ENCODE results near the gene RRAS2. TPM values are rescaled to one million over a fixed set of nuclear protein-coding genes. Genes with fewer than 3 reads are reported as not detected.

RRAS2 gene
- polyA plus RNA-seq, 3 donors = 0.19 to 0.31 TPM; not detected in 1

DNA sequence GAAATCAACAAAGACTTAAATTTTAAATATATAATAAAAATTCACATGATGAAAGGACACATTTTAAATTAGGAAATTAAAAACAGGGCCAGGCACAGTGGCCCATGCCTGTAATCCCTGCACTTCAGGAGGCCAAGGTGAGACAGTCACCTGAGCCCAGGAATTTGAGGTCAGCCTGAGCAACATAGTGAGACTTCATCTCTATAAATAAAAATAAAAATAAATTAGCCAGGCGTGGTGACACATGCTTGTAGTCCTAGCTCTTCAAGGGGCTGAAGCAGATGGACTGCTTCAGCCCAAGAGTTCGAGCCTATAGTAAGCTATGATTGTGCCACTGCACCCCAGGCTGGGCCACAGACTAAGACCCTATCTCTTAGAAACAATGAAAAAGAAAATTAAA is 29.3 kb downstream of the RRAS2 start:
- H3K27me3 Mint-ChIP-seq (ENCODE audit: low read depth in 3 of 3) = peaks cover 3 to 7% (median 5%) of the 10 kb centered on the region in 3 donors
- H2AFZ ChIP-seq (ENCODE audit: insufficient read depth, low read depth, low read length, poor library complexity, severe bottlenecking) = no peak overlapping the region
- H4K20me1 ChIP-seq (ENCODE audit: insufficient read depth, low read length) = no peaks in the 10 kb centered on the region
- H3K4me3 ChIP-seq (replicated peaks in 1 of 3; ENCODE audit: low read depth in 2 of 3, low read length in 3 of 3) = no peak overlapping the region
- H3K27ac Mint-ChIP-seq = no peak overlapping the region
- intact Hi-C loops (cut with micrococcal nuclease) = no loop called here
- 100% methylated on average over 2 of the region's 2 CpGs for WGBS (ENCODE audit: insufficient coverage)
- TF ChIP-seq CTCF (IDR thresholded peaks at IDR 0.05) = no peak
- no peaks in the 10 kb centered on the region for H3K4me1 Mint-ChIP-seq
- no peaks in the 10 kb centered on the region for H3K36me3 Mint-ChIP-seq
- no peak overlapping the region for H3K9ac ChIP-seq (ENCODE audit: insufficient read depth, low read length, poor library complexity, severe bottlenecking)
- no peak overlapping the region for H3K4me2 ChIP-seq (replicated peaks; ENCODE audit: extremely low read depth, low read length, poor library complexity, severe bottlenecking)
- H3K4me1 ChIP-seq (ENCODE audit: control insufficient read depth in 1 of 2, insufficient read depth in 2 of 2, low read length in 2 of 2) = no peaks in the 10 kb centered on the region
- DNase-seq = no peak
- H3K9me3 ChIP-seq (replicated peaks in 1 of 2; ENCODE audit: control insufficient read depth in 1 of 2, insufficient read depth in 1 of 2, low read length in 2 of 2) = no peaks in the 10 kb centered on the region
- no peaks in the 10 kb centered on the region for H3K79me2 ChIP-seq (ENCODE audit: insufficient read depth, low read length)
- H3K4me3 Mint-ChIP-seq = no peak overlapping the region
- no peaks in the 10 kb centered on the region for H3K36me3 ChIP-seq (replicated peaks in 1 of 2; ENCODE audit: control insufficient read depth in 1 of 2, insufficient read depth in 2 of 2, low read length in 2 of 2)
- H3K27ac ChIP-seq (ENCODE audit: low read depth in 1 of 2, low read length in 2 of 2) = no peak overlapping the region
- no peaks in the 10 kb centered on the region for H3K27me3 ChIP-seq (ENCODE audit: control insufficient read depth in 2 of 2, insufficient read depth in 2 of 2, low read length in 2 of 2)
- H3K9me3 Mint-ChIP-seq = peaks cover 0 to under 1% (median 0%) of the 10 kb centered on the region in 7 donors

DNA sequence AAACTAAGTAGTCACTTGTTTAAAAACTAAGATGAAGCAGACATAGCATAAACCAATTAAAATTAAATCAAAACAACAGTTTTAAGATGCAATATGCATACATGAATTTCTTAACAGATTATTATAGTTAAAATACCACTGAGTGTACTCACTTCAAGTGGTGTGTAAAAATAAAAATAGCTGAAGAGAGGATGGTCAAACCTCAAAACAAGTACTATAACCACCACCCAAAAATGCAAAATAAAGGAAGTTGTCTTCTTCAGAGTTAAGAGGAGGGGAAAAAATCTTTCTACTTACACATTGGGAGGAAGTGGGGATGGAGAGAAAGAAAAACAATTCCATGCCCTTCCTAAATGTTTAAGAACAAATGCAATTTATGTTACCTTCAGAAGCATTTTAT is 31.9 kb downstream of the RRAS2 start:
- Mint-ChIP-seq H3K4me3 (no peak overlapping the region), H3K36me3 (no peaks in the 10 kb centered on the region), H3K27me3 (ENCODE audit: low read depth in 3 of 3) (peaks cover 2 to 6% (median 6%) of the 10 kb centered on the region in 3 donors), H3K27ac (no peak overlapping the region), H3K9me3 (no peaks in the 10 kb centered on the region), H3K4me1 (no peaks in the 10 kb centered on the region)
- Histone ChIP-seq H3K9me3 (replicated peaks in 1 of 2; ENCODE audit: control insufficient read depth in 1 of 2, insufficient read depth in 1 of 2, low read length in 2 of 2) (no peaks in the 10 kb centered on the region), H2AFZ (ENCODE audit: insufficient read depth, low read depth, low read length, poor library complexity, severe bottlenecking) (no peak overlapping the region), H3K4me1 (ENCODE audit: control insufficient read depth in 1 of 2, insufficient read depth in 2 of 2, low read length in 2 of 2) (no peaks in the 10 kb centered on the region), H3K27ac (ENCODE audit: low read depth in 1 of 2, low read length in 2 of 2) (no peak overlapping the region), H3K4me3 (replicated peaks in 1 of 3; ENCODE audit: low read depth in 2 of 3, low read length in 3 of 3) (no peak overlapping the region), H4K20me1 (ENCODE audit: insufficient read depth, low read length) (no peaks in the 10 kb centered on the region), H3K9ac (ENCODE audit: insufficient read depth, low read length, poor library complexity, severe bottlenecking) (no peak overlapping the region), H3K79me2 (ENCODE audit: insufficient read depth, low read length) (no peaks in the 10 kb centered on the region), H3K27me3 (ENCODE audit: control insufficient read depth in 2 of 2, insufficient read depth in 2 of 2, low read length in 2 of 2) (no peaks in the 10 kb centered on the region), H3K36me3 (replicated peaks in 1 of 2; ENCODE audit: control insufficient read depth in 1 of 2, insufficient read depth in 2 of 2, low read length in 2 of 2) (no peaks in the 10 kb centered on the region), H3K4me2 (replicated peaks; ENCODE audit: extremely low read depth, low read length, poor library complexity, severe bottlenecking) (no peak overlapping the region)
- DNase-seq = no peak
- intact Hi-C loops (cut with micrococcal nuclease) = no loop called here
- TF ChIP-seq CTCF (IDR thresholded peaks at IDR 0.05) = no peak

Data from CD14-positive monocyte (primary cell).